MG63 (cell line): ENCODE measurements around the gene WSB2. TPM values are rescaled to one million over a fixed set of nuclear protein-coding genes. Genes with fewer than 3 reads are reported as not detected.

Experiments
- DNase-seq: peaks from one replicate; pipeline ENCODE4 v3.0.0-alpha.2; 2020
- H3K27me3 ChIP-seq: fragments of 250-450 bp; sonication (Bioruptor Pico); 2 replicates; pipeline ENCODE4 v1.5.1; 2020; ENCODE audit warnings: mild to moderate bottlenecking, moderate library complexity
- H3K36me3 ChIP-seq: fragments of 250-450 bp; sonication (Bioruptor Pico); 2 replicates; pipeline ENCODE4 v1.5.1; 2020; ENCODE audit warnings: mild to moderate bottlenecking, moderate library complexity
- H3K4me3 ChIP-seq: fragments of 250-450 bp; sonication (Bioruptor Pico); 2 replicates; pipeline ENCODE4 v1.5.1; 2020; ENCODE audit warnings: mild to moderate bottlenecking, moderate library complexity
- H3K9me3 ChIP-seq: fragments of 250-450 bp; sonication (Bioruptor Pico); 2 replicates; pipeline ENCODE4 v1.5.1; 2020; ENCODE audit warnings: mild to moderate bottlenecking, moderate library complexity
- total RNA-seq: library from RNA; depleted of rRNA; stranded (reverse); fragments of >200 nt; shearing (Covaris generic); gene quantifications from 2 replicates; pipeline ENCODE4 v1.2.3, GENCODE V29; 2014; ENCODE audit warnings: low replicate concordance

The WSB2 gene
- total RNA-seq, 1 experiment from 2014 or later, result 158 TPM

DNA sequence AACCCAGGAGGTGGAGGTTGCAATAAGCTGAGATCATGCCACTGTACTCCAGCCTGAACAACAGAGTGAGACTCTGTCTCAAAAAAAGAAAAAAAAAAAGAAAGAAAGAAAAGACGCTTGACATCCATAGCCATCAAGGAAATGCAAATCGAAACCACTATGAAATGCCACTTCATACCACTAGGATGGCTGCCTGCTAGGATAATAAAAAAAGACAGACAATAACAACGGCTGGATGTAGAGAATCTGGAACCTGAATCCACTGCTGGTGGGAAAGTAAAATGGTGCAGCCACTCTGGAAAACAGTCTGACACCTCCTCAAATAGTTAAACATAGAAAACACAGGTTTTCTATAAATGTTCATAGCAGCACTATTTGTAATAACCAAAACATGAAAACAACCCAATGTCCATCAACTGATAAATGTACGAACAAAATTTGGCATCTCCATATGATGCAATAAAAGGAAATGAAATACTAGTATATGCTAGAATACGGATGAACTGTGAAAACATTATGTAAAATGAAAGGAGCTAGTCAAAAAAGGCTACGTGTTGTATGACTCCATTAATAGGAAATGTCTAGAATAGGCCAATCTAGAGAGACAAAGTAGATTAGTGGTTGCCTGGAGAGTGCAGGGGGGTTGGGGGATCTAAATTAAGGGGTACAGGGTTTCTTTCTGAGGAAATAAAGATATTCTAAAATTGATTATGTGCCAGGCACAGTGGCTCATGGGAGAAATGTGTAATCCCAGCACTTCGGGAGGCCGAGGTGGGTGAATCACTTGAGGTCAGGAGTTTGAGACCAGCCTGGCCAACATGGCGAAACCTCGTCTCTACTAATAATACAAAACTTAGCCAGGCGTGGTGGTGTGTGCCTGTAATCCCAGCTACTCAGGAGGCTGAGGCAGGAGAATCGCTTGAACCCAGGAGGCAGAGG, 9.7 kb downstream of the WSB2 start:
- Histone ChIP-seq H3K9me3 (no peaks in the 10 kb centered on the region), H3K36me3 (peaks cover 60% of the 10 kb centered on the region), H3K4me3 (no peak overlapping the region), H3K27me3 (no peaks in the 10 kb centered on the region)
- DNase-seq, result peak; percentile 27

DNA sequence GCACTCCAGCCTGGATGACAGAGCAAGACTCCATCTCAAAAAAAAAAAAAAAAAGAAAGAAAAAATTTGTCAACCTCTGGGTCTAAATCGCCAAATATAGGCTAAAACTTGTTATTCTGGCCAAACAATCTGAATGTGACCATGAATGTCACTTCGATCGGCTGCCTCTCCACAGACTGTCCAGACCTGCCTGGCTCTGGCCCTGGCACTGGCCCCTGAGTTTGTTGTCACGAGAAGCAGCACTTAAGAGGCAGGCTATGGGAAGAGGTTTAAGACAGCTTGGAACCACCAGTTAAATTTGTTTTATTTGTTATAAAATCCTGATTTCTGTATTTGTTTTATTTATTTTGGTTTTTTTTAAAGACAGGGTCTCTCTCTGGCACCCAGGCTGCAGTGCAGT, 14.5 kb downstream of the WSB2 start:
- H3K4me3 ChIP-seq, result no peak overlapping the region
- peaks cover 83% of the 10 kb centered on the region for H3K36me3 ChIP-seq

DNA sequence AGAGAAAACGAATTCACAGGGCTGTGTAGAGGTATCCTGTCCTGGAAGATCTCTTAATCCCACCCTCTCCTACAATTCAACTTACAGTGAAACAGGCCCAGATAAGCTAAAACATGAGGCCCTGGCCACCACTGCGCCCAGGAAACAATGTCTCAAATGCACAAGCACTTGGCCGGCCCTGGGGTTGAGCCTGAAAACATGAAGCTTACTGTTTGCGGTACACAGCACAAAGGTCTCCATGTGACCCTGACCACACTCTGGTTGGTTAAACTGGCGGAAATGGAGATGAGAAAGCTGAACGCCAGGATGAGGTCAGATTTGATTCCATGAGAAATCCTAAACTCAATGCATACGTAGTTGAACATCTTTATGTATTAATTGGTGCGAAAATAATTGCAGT, 16.4 kb downstream of the WSB2 start:
- no peaks in the 10 kb centered on the region for H3K27me3 ChIP-seq
- H3K9me3 ChIP-seq, result no peaks in the 10 kb centered on the region
- peaks cover 76% of the 10 kb centered on the region for H3K36me3 ChIP-seq
- no peak overlapping the region for H3K4me3 ChIP-seq
- DNase-seq, result no peak

More for the DNA sequence above, 14.5 kb downstream of the WSB2 start:
- DNase-seq, result no peak
- H3K9me3 ChIP-seq, result no peaks in the 10 kb centered on the region
- no peaks in the 10 kb centered on the region for H3K27me3 ChIP-seq

DNA sequence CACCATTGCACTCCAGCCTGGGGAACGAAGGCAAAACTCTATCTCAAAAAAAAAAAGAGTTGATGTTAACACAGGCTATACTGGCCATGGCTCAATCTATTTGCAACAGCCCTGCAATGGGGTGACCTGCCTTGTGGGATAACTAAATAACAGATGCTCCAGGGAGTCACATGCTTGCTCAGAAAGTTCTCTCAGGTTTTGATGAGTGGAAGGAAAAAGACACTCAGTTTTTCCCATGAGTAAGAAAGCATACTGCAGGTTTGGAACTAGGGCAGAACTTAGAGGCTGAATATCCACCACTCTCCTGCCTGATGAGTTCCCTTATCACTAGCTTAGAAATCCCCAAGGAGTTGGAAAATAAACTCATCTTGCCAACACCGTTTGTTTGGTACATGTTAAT, 16.9 kb downstream of the WSB2 start:
- Histone ChIP-seq H3K9me3 (no peaks in the 10 kb centered on the region), H3K36me3 (peaks cover 74% of the 10 kb centered on the region)

DNA sequence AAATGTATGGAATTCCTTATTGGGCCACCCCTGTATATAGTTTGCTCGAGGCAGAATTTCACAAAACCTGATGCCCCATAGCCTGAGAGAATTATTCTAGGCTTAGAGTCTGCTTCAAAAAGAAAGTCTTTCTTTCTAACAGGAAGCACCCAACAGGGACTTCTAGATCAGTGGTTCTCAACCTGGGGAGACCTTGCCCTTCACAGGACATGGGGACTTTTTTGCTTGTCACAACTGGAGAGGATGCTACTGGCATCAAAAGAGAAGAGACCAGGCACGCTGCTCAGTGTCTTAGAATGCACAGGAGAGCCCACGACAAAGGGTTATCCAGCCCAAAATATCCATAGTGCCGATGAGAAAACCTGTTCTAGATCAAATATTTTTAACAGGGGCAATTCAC, 18.9 kb downstream of the WSB2 start:
- DNase-seq, result no peak
- Histone ChIP-seq H3K4me3 (no peak overlapping the region), H3K27me3 (no peaks in the 10 kb centered on the region), H3K9me3 (no peaks in the 10 kb centered on the region), H3K36me3 (peaks cover 77% of the 10 kb centered on the region)

More for the DNA sequence above, 16.9 kb downstream of the WSB2 start:
- DNase-seq, result no peak
- Histone ChIP-seq H3K27me3 (no peaks in the 10 kb centered on the region), H3K4me3 (no peak overlapping the region)

DNA sequence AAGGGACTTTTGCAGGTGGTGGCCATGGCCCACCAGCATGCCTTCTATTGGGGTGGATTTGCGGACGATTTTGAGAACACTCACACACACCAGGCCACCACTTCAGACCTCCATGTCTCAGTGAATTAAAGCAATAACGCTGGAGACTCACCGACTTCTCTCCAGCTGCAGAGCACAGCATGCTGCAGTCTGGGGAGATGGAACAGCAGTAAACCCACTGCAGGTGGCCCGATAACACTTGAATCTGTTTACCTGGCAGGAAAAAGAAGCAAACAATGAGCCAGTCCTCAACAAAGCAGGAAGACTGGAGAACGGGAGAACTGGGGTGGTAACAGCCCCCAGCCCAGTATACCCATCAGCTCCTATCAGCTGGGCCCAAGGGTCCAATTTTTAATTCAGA, 22.8 kb downstream of the WSB2 start:
- no peak for DNase-seq
- H3K36me3 ChIP-seq, result peaks cover 83% of the 10 kb centered on the region
- no peaks in the 10 kb centered on the region for H3K9me3 ChIP-seq
- no peaks in the 10 kb centered on the region for H3K27me3 ChIP-seq
- no peak overlapping the region for H3K4me3 ChIP-seq

DNA sequence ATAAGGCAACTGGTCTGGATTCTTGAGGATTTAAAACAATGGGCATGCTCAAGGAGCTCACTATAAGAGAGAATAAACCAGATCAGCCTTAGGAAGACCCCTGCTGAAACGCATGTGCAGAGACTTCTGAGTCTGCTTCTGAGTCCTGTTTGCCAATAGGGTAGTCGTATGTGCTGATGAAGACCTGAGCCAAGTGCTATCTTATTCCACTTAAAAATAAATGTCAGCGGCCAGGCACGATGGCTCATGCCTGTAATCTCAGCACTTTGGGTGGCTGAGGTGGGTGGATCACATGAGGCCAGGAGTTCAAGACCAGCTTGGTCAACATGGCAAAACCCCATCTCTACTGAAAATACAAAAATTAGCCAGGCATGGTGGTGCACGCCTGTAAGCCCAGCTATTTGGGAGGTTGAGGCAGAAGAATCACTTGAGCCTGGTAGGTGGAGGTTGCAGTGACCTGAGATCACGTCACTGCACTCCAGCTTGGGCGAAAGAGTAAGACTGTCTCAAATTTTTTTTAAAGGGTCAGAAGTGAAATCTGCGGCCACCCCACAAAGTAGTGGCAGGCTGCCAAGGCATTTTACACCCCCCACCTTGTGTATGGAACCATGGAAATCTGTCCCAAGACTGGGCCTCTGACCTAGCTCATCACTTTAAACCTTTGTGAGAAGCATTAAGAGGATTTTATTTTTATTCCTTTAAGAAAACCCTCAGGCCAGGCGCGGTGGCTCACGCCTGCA, 24.1 kb downstream of the WSB2 start:
- Histone ChIP-seq H3K27me3 (no peaks in the 10 kb centered on the region), H3K4me3 (no peak overlapping the region), H3K36me3 (peaks cover 84% of the 10 kb centered on the region), H3K9me3 (no peaks in the 10 kb centered on the region)
- DNase-seq, result no peak

DNA sequence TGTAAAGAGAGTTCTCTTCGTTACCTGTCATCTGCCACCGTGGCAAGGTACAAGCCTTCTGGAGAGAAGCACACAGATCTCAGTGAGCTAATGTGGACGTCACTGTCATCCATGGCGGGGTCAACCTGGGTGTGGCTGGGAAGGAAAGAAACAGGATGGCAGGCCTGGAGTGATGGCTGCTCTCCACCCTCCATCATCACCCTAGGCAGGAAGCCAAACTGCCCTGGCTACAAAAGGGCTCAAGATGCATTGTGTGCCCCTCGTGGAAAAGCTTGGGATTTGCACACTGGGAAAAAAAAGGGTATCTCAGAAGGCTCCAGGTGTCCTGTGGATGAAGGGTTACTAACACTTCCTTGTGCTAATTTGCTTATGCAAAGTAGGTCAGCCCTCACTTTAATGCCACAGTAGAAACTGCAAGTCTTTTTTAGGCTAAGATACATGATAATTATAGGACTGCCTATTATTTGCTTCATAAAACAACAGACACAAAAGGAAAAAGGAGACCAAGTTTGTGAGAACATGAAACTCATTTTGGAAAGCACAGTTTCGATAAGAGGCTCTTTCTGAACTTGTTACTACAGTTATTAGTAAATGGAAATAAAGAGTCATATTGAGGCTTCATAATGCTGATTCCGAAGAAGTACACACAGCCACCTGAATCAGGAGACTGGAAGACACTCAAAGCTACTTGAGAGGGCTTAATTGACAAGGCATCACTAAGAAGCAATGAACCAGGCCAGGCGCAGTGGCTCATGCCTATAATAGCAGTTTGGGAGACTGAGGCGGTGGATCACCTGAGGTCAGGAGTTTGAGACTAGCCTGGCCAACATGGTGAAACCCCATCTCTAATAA, 25.6 kb downstream of the WSB2 start:
- Histone ChIP-seq H3K4me3 (no peak overlapping the region), H3K27me3 (no peaks in the 10 kb centered on the region), H3K9me3 (no peaks in the 10 kb centered on the region), H3K36me3 (peaks cover 89% of the 10 kb centered on the region)
- DNase-seq, result peak; percentile 64

DNA sequence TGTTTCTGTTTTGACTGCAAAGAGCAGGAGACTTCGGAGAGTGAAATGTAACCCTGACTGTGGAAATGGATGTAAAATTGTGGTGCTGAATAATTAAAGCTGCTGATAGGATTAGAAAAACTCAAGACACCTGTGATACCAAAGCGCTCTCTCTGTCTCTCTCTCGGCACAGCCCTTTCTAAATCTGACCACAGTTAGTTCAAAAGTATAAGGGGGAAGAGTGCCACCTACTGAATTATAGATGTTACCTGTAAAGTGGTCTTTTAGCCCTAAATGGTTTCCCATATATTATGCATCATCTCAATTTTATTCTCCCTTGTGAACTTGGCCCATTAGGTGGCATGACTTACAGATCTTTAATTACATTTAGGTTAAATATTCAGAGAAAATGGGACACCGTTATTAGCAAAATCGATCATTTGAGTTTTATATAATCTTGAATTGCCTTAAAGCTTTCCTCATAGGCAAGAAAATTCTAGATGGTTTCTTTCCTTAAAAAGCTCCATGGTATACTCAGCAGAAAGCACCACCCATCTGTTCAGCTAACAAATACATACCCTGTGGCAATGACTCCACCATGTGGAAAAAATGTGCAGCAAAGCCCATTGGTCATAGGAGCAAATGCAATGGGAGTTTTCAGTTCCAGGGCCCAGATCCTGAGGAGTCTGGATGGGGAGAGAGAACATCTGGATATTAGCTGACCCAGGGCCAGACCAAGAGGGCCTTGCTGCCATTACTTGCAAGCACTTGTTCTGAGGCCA, 26.4 kb downstream of the WSB2 start:
- Histone ChIP-seq H3K9me3 (no peaks in the 10 kb centered on the region), H3K36me3 (peaks cover 93% of the 10 kb centered on the region), H3K27me3 (no peaks in the 10 kb centered on the region), H3K4me3 (no peak overlapping the region)
- DNase-seq, result peak; percentile 49

DNA sequence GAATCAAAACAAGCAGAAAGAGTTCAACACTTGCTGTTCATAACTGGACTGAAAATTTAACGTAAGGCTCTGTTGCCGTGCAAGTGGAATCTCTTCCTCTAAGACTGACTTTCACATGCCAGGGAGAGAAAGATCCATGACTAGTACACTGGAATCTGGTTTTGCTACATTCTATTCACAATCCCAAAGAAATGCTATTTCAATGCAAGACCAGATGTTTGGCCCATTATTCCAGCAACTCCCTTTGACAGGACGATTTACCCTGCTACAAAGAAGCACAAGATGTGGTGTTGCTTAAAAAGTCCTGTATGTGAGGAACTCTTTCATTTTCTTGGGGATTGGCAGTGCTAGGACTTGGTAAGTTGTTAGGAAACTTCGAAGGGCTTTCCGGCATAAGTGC, 27.1 kb downstream of the WSB2 start:
- no peaks in the 10 kb centered on the region for H3K9me3 ChIP-seq
- H3K27me3 ChIP-seq, result no peaks in the 10 kb centered on the region
- H3K36me3 ChIP-seq, result peaks cover 96% of the 10 kb centered on the region
- DNase-seq, result no peak
- no peak overlapping the region for H3K4me3 ChIP-seq

DNA sequence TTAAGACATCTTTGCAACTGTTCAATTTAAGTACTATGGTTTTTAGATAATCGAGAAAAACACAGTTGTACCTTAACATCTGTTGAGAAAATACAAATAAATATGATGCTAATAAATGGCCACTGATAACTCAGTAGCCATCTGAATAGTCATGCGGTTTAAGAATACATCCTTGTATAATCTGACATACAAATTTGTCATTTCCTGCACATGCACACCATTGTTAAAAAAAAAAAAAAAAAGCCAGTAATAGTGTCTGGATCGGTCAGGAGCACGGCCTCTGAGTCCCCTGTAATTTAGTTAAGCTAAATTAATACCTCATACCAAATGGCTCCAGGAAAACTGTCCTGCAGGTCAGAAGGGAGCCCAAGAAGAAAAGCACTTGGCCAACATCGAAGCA, 27.7 kb downstream of the WSB2 start:
- DNase-seq, result no peak
- peaks cover 94% of the 10 kb centered on the region for H3K36me3 ChIP-seq
- no peaks in the 10 kb centered on the region for H3K27me3 ChIP-seq
- H3K4me3 ChIP-seq, result no peak overlapping the region
- no peaks in the 10 kb centered on the region for H3K9me3 ChIP-seq

DNA sequence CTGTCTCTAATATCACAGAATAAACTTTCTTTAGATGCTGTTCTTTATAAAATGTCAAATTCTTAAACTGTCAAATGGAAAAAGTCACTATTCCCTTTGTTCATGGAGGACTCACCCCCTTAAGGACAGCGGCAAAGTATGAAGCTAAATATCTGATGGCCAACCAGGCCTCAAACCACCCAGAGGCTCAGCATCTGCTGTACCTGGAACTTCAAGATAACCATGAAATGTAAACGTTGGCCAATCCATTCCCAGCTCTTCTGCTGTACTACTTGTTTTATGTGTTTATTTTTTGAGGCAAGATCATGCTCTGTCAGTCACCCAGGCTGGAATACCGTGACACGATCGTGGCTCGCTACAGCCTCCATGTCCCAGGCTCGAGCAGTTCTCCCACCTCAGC, 28.8 kb downstream of the WSB2 start:
- no peak overlapping the region for H3K4me3 ChIP-seq
- no peak for DNase-seq
- H3K36me3 ChIP-seq, result peaks cover 92% of the 10 kb centered on the region

DNA sequence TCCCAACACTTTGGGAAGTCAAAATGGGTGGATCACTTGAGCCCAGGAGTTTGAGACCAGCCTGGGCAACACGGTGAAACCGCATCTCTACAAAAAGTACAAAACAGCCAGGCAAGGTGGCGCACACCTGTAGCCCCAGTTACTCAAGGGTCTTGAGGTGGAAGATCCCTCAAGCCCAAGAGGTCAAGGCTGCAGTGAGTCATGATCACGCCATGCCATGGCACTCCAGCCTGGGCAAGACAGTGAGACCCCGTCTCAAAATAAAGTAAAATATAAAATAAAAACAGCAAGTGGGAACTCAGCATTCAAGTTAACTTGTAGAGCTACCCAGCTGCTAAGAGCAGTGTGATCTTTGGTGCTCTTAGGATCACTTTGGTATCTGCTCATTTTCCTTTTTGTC, 31.8 kb downstream of the WSB2 start:
- H3K9me3 ChIP-seq, result no peaks in the 10 kb centered on the region
- peaks cover 89% of the 10 kb centered on the region for H3K36me3 ChIP-seq
- no peak for DNase-seq

More for the DNA sequence above, 28.8 kb downstream of the WSB2 start:
- no peaks in the 10 kb centered on the region for H3K9me3 ChIP-seq
- H3K27me3 ChIP-seq, result no peaks in the 10 kb centered on the region

DNA sequence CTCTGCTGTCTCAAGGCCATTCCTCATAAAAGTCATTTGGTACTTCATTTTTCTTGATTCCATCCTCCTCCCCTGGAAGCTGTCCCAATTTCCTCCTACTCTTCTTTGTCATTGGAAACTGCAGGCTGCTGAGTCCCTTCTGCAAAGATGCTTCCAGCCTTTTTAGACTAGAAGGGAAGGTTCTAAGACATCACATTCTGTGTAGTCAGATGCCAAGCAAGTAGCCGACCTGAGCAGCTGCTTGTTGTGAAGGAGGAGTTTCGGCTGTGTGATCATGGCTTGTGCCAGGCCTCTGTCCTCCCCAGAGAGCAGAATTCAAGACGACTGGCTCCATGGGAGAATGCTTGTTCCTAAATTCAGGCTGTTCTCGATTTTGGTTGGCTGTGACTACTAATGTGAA, 35.8 kb downstream of the WSB2 start:
- peaks cover 80% of the 10 kb centered on the region for H3K36me3 ChIP-seq
- no peaks in the 10 kb centered on the region for H3K27me3 ChIP-seq
- no peak for DNase-seq
- H3K9me3 ChIP-seq, result no peaks in the 10 kb centered on the region
- H3K4me3 ChIP-seq, result no peak overlapping the region

More for the DNA sequence above, 31.8 kb downstream of the WSB2 start:
- Histone ChIP-seq H3K4me3 (no peak overlapping the region), H3K27me3 (no peaks in the 10 kb centered on the region)

DNA sequence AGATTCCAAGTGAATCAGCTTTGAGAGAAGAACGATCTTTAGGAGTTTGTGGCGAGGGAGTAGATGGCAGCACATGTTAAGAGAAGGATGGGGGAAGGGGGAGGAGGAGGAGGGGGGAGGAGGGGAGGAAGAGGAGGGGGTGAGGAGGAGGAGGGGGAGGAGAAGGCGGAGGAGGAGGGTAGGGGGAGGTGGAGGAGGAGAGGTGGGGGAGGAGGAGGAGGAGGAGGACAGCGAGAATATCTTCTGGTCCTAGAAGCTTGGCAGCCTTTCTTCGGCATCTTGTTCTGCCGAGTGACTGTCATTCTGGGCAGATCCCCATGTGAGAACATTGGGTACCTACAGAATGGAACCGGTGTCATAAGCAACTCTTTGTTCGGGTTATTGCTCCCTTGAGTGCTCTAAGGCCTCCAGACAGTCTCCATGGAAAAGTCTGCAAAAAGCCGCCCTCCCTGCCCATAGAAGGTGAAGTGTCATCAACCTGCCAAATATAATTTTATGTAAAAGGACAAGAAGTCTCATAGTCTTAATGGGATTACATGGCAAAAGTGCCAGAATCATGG, 37.6 kb downstream of the WSB2 start:
- Histone ChIP-seq H3K36me3 (peaks cover 79% of the 10 kb centered on the region), H3K9me3 (no peaks in the 10 kb centered on the region), H3K27me3 (no peaks in the 10 kb centered on the region), H3K4me3 (no peak overlapping the region)
- no peak for DNase-seq

DNA sequence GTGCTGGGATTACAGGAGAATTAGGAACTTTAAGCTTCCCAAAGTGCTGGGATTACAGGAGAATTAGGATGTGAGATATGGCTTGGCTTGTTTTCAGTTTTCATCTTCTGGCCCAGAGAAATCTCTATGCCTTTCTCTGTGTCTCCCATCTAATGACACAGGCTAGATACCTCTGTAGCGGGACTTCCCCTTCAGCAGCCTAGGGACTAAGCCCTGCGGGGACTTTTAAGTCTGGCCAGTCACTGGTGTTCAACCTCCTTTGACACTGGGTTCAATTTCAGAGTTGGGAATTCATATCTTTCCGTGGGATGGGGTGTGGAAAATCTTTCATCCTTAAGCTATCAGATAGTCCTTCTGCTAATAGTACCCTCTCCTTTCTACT, 38.3 kb downstream of the WSB2 start:
- no peaks in the 10 kb centered on the region for H3K27me3 ChIP-seq
- no peak overlapping the region for H3K4me3 ChIP-seq
- no peaks in the 10 kb centered on the region for H3K9me3 ChIP-seq
- peaks cover 78% of the 10 kb centered on the region for H3K36me3 ChIP-seq
- no peak for DNase-seq
